Esophagus squamous epithelium (tissue), 5 donors: ENCODE data around the gene APBB1IP. TPM values are rescaled to one million over a fixed set of nuclear protein-coding genes. Genes with fewer than 3 reads are reported as not detected.

Experiments
- DNase-seq: peaks from one replicate; lab custom pipeline; 2025; lab: John Stamatoyannopoulos, UW
- H3K27ac ChIP-seq, 4 donors: fragments of 200-600 bp; sonication (generic); one replicate each; pipeline ENCODE4 v1.5.1; 2016 to 2019; ENCODE audit warnings: mild to moderate bottlenecking in 1 of 4
- H3K27me3 ChIP-seq, 4 donors: fragments of 200-600 bp; sonication (generic); 1 replicate in 3 of 4; 2 replicates in 1 of 4; pipeline versions ENCODE4 v1.5.1 to v1.6.0; 2017 to 2021; ENCODE audit warnings: antibody characterized with exemption in 1 of 4
- H3K36me3 ChIP-seq, 3 donors: fragments of 200-600 bp; sonication (generic); one replicate each; pipeline ENCODE4 v1.5.1; 2016 to 2019
- H3K4me1 ChIP-seq, 3 donors: fragments of 200-600 bp; sonication (generic); one replicate each; pipeline ENCODE4 v1.5.1; 2017 to 2019
- H3K4me3 ChIP-seq, 4 donors: fragments of 200-600 bp; sonication (generic); 1 replicate in 3 of 4; 2 replicates in 1 of 4; pipeline ENCODE4 v1.5.1; 2016 to 2019; ENCODE audit warnings: mild to moderate bottlenecking in 2 of 4, moderate library complexity in 1 of 4
- H3K9me3 ChIP-seq, 3 donors: fragments of 200-600 bp; sonication (generic); one replicate each; pipeline ENCODE4 v1.5.1; 2016 to 2019
- CTCF ChIP-seq, 6 experiments: fragments of 450-650 bp in 4 of 6; fragments of 200-600 bp in 2 of 6; sonication (generic) in 2 of 6; IDR thresholded peaks; one replicate each; pipeline ENCODE4 v1.5.1; 2016 to 2019; ENCODE audit warnings: antibody characterized with exemption in 6 of 6, mild to moderate bottlenecking in 4 of 6, moderate library complexity in 4 of 6
- POLR2A ChIP-seq, 4 donors: fragments of 450-650 bp; IDR thresholded peaks; one replicate each; pipeline ENCODE4 v1.6.1; 2017; ENCODE audit warnings: antibody characterized with exemption in 4 of 4, mild to moderate bottlenecking in 4 of 4, moderate library complexity in 3 of 4
- WGBS, 2 donors: methylation state at CpG; one replicate each; pipeline ENCODE4 v1.1.5; 2018; 5-methylcytosine and 5-hydroxymethylcytosine counted together
- intact Hi-C: fragments of 100-400 bp; cut with DNase I; formaldehyde crosslinking; loops from one replicate; pipeline ENCODE4 v1.15.0; 2022
- total RNA-seq, 4 donors: library from RNA; depleted of rRNA; stranded (reverse); fragments of >200 nt; gene quantifications; one replicate each; pipeline ENCODE4 v1.1.0, GENCODE V29; 2016
- donor health status: DM: yes; HTN: yes; CAD: no.

APBB1IP gene
- total RNA-seq, 4 donors from 2014 or later: 0.45 to 5.5 (median 1.7) TPM

- no peak for DNase-seq
- H3K27ac ChIP-seq: peak overlapping the region in 3 of 4 donors; percentile 40 to 70 (median 69)
- intact Hi-C loops: loop anchor here (5.0 to 10.0 kb wide), 2 partner anchors 219 to 681 kb away; no protein-coding TSS in a partner anchor
- no peak for TF ChIP-seq POLR2A (IDR thresholded peaks at IDR 0.05)
- no peak for TF ChIP-seq CTCF (IDR thresholded peaks at IDR 0.05)
- WGBS, 2 donors: 28 to 38% methylated on average over 7 to 8 of the region's 8 CpGs
- no peak overlapping the region for H3K4me3 ChIP-seq
- H3K27me3 ChIP-seq: peaks cover 0 to 22% (median 0%) of the 10 kb centered on the region in 4 donors
- H3K4me1 ChIP-seq: peaks cover 7 to 23% (median 16%) of the 10 kb centered on the region in 3 donors
- no peaks in the 10 kb centered on the region for H3K36me3 ChIP-seq
- peaks cover 0 to 4% (median 2%) of the 10 kb centered on the region in 3 donors for H3K9me3 ChIP-seq
These were observed 117.7 kb downstream of the APBB1IP start for GRCh38 chr10:26555719-26556368.

GRCh38 chr10:26556748-26557640 lies 118.9 kb downstream of the APBB1IP start:
- H3K4me3 ChIP-seq: no peak overlapping the region
- intact Hi-C loops: loop anchor here (5.0 to 10.0 kb wide), 2 partner anchors 220 to 682 kb away; no protein-coding TSS in a partner anchor
- TF ChIP-seq POLR2A (IDR thresholded peaks at IDR 0.05) (no peak), CTCF (IDR thresholded peaks at IDR 0.05) (peak; percentile 50 to 85 (median 73))
- H3K27ac ChIP-seq: no peak overlapping the region
- WGBS, 2 donors: 19 to 20% methylated on average over 9 of the region's 9 CpGs
- no peaks in the 10 kb centered on the region for H3K36me3 ChIP-seq
- H3K4me1 ChIP-seq: peaks cover 7 to 23% (median 16%) of the 10 kb centered on the region in 3 donors
- no peak for DNase-seq
- H3K27me3 ChIP-seq: peaks cover 0 to 22% (median 0%) of the 10 kb centered on the region in 4 donors
- H3K9me3 ChIP-seq: no peaks in the 10 kb centered on the region

GRCh38 chr10:26557641-26558014 lies 119.5 kb downstream of the APBB1IP start:
- H3K9me3 ChIP-seq: no peaks in the 10 kb centered on the region
- H3K4me1 ChIP-seq: peaks cover 7 to 23% (median 16%) of the 10 kb centered on the region in 3 donors
- WGBS, 2 donors: 44 to 52% methylated on average over 5 of the region's 5 CpGs
- H3K4me3 ChIP-seq: no peak overlapping the region
- no peak for DNase-seq
- no peak overlapping the region for H3K27ac ChIP-seq
- H3K36me3 ChIP-seq: no peaks in the 10 kb centered on the region
- intact Hi-C loops: loop anchor here (5.0 to 10.0 kb wide), 2 partner anchors 220 to 683 kb away; no protein-coding TSS in a partner anchor
- no peak for TF ChIP-seq POLR2A (IDR thresholded peaks at IDR 0.05)
- TF ChIP-seq CTCF (IDR thresholded peaks at IDR 0.05): no peak
- peaks cover 0 to 27% (median 0%) of the 10 kb centered on the region in 4 donors for H3K27me3 ChIP-seq

- 30 to 38% methylated on average over 8 to 38 of the region's 64 CpGs for WGBS, 2 donors
These were observed 128.6 kb downstream of the APBB1IP start for GRCh38 chr10:26566525-26567350.

More at GRCh38 chr10:26566525-26567350, 128.6 kb downstream of the APBB1IP start:
- peaks cover 3 to 11% (median 4%) of the 10 kb centered on the region in 3 donors for H3K4me1 ChIP-seq
- H3K27me3 ChIP-seq: peaks cover 0 to 61% (median 0%) of the 10 kb centered on the region in 4 donors
- no peaks in the 10 kb centered on the region for H3K36me3 ChIP-seq
- no peak for DNase-seq
- no peak overlapping the region for H3K27ac ChIP-seq
- TF ChIP-seq CTCF (IDR thresholded peaks at IDR 0.05) (no peak), POLR2A (IDR thresholded peaks at IDR 0.05) (no peak)
- no peaks in the 10 kb centered on the region for H3K9me3 ChIP-seq
- intact Hi-C loops: no loop called here
- peak overlapping the region; percentile 16 to 58 (median 36) for H3K4me3 ChIP-seq
